HEK293T (cell line): ENCODE data around the gene MTMR3.

Experiments used
- CTCF ChIA-PET: fragments of 350-600 bp; formaldehyde crosslinking; extraction: SDS; loops from one replicate; lab custom pipeline; 2021; ENCODE audit warnings: antibody characterized with exemption, inconsistent platforms; lab: Yijun Ruan, JAX
- POLR2A ChIA-PET: fragments of 350-600 bp; formaldehyde crosslinking; extraction: SDS; loops from one replicate; lab custom pipeline; 2020; ENCODE audit warnings: antibody characterized with exemption, inconsistent platforms; lab: Yijun Ruan, JAX
- DNase-seq: peaks from one replicate; pipeline ENCODE4 v3.0.0; 2012; ENCODE audit warnings: mixed read lengths; ENCODE audit errors: extremely low spot score
- ARNT ChIP-seq: fragments of 450-650 bp; IDR thresholded peaks from 2 replicates; pipeline ENCODE4 v1.6.1; 2017; ENCODE audit warnings: mild to moderate bottlenecking
- BHLHE40 ChIP-seq: fragments of 450-650 bp; IDR thresholded peaks from 2 replicates; pipeline ENCODE4 v1.6.1; 2016; ENCODE audit warnings: mild to moderate bottlenecking, moderate library complexity, borderline replicate concordance
- CTBP1 ChIP-seq: fragments of 450-650 bp; IDR thresholded peaks from 2 replicates; pipeline ENCODE4 v1.6.1; 2016; ENCODE audit warnings: borderline replicate concordance
- ELF4 ChIP-seq: fragments of 450-650 bp; IDR thresholded peaks from 2 replicates; pipeline ENCODE4 v1.6.1; 2017; ENCODE audit warnings: antibody characterized with exemption
- FOXA1 ChIP-seq: fragments of 450-650 bp; IDR thresholded peaks from 2 replicates; pipeline ENCODE4 v1.6.1; 2016; ENCODE audit warnings: mild to moderate bottlenecking
- FOXK2 ChIP-seq: fragments of 450-650 bp; IDR thresholded peaks from 2 replicates; pipeline ENCODE4 v1.6.1; 2016; ENCODE audit warnings: mild to moderate bottlenecking
- FOXM1 ChIP-seq: fragments of 450-650 bp; IDR thresholded peaks from 2 replicates; pipeline ENCODE4 v1.6.1; 2017; ENCODE audit warnings: mild to moderate bottlenecking, borderline replicate concordance
- HDGF ChIP-seq: fragments of 450-650 bp; IDR thresholded peaks from 2 replicates; pipeline ENCODE4 v1.6.1; 2017; ENCODE audit warnings: antibody characterized with exemption, borderline replicate concordance
- L3MBTL2 ChIP-seq: fragments of 450-650 bp; conservative IDR thresholded peaks from 2 replicates; pipeline ENCODE4 v1.6.1; 2016; ENCODE audit warnings: mild to moderate bottlenecking
- LEF1 ChIP-seq: fragments of 450-650 bp; IDR thresholded peaks from 2 replicates; pipeline ENCODE4 v1.6.1; 2017; ENCODE audit warnings: mild to moderate bottlenecking, borderline replicate concordance
- NFRKB ChIP-seq: fragments of 450-650 bp; IDR thresholded peaks from 2 replicates; pipeline ENCODE4 v1.6.1; 2016; ENCODE audit warnings: mild to moderate bottlenecking, moderate library complexity
- PKNOX1 ChIP-seq: fragments of 450-650 bp; IDR thresholded peaks from 2 replicates; pipeline ENCODE4 v1.6.1; 2016
- SP1 ChIP-seq: fragments of 450-650 bp; IDR thresholded peaks from 2 replicates; pipeline ENCODE4 v1.6.1; 2017
- SUZ12 ChIP-seq: fragments of 450-650 bp; IDR thresholded peaks from 2 replicates; pipeline ENCODE4 v1.6.1; 2016; ENCODE audit warnings: mild to moderate bottlenecking
- TARDBP ChIP-seq: fragments of 450-650 bp; IDR thresholded peaks from 2 replicates; pipeline ENCODE4 v1.6.1; 2016
- ZNF384 ChIP-seq: fragments of 450-650 bp; IDR thresholded peaks from 2 replicates; pipeline ENCODE4 v1.6.1; 2016

The MTMR3 gene

GRCh38 chr22:30013201-30013600, 130.2 kb downstream of the MTMR3 start:
- ChIA-PET POLR2A (no interaction called here), CTCF (interaction anchor here (1.2 kb wide), 1 partner anchor 75 kb away, joined by 3 read pairs; no protein-coding TSS in a partner anchor)
- DNase-seq, result no peak
- TF ChIP-seq PKNOX1 (no peak), FOXK2 (no peak), HDGF (no peak), FOXA1 (no peak), FOXM1 (no peak), CTBP1 (no peak)

- no peak for DNase-seq
- TF ChIP-seq L3MBTL2, result no peak
- TF ChIP-seq FOXA1, result no peak
- ChIA-PET POLR2A (no interaction called here), CTCF (interaction anchor here (1.0 kb wide), 1 partner anchor 10 kb away, joined by 3 read pairs; no protein-coding TSS in a partner anchor)
These were observed 131.3 kb downstream of the MTMR3 start for GRCh38 chr22:30014244-30014643.

- ChIA-PET POLR2A (no interaction called here), CTCF (interaction anchor here (1.0 kb wide), 1 partner anchor 326 kb away, joined by 3 read pairs; no protein-coding TSS in a partner anchor)
- no peak for TF ChIP-seq FOXM1
- TF ChIP-seq TARDBP, result no peak
- no peak for DNase-seq
These were observed 132.3 kb downstream of the MTMR3 start for GRCh38 chr22:30015229-30015797.

GRCh38 chr22:30015846-30016245, 132.9 kb downstream of the MTMR3 start:
- no peak for DNase-seq
- ChIA-PET CTCF (interaction anchor here (1.0 to 1.4 kb wide), 2 partner anchors 11 to 326 kb away, joined by 3 read pairs; no protein-coding TSS in a partner anchor), POLR2A (no interaction called here)
- TF ChIP-seq SP1 (no peak), FOXK2 (no peak), ARNT (no peak), ZNF384 (no peak), L3MBTL2 (no peak), TARDBP (no peak), FOXM1 (no peak), HDGF (no peak), BHLHE40 (no peak), PKNOX1 (no peak), ELF4 (no peak), SUZ12 (no peak)

- ChIA-PET POLR2A (no interaction called here), CTCF (interaction anchor here (1.4 kb wide), 1 partner anchor 11 kb away, joined by 3 read pairs; no protein-coding TSS in a partner anchor)
- TF ChIP-seq ZNF384 (no peak), SP1 (no peak), CTBP1 (no peak), FOXK2 (no peak), BHLHE40 (no peak), FOXA1 (no peak), L3MBTL2 (no peak), FOXM1 (no peak), ELF4 (no peak), TARDBP (no peak), NFRKB (no peak), PKNOX1 (no peak), LEF1 (no peak), ARNT (no peak), SUZ12 (no peak)
- DNase-seq, result no peak
These were observed 133.6 kb downstream of the MTMR3 start for GRCh38 chr22:30016596-30016995.

GRCh38 chr22:30017375-30018223, 134.6 kb downstream of the MTMR3 start:
- ChIA-PET CTCF (interaction anchor here (1.4 kb wide), 1 partner anchor 12 kb away, joined by 3 read pairs; no protein-coding TSS in a partner anchor), POLR2A (no interaction called here)
- no peak for DNase-seq

More at GRCh38 chr22:30017375-30018223, 134.6 kb downstream of the MTMR3 start:
- no peak for TF ChIP-seq FOXM1
- no peak for TF ChIP-seq SUZ12
- no peak for TF ChIP-seq CTBP1
- no peak for TF ChIP-seq ELF4
- no peak for TF ChIP-seq SP1
- no peak for TF ChIP-seq ZNF384
- TF ChIP-seq L3MBTL2, result no peak
- TF ChIP-seq LEF1, result no peak
- TF ChIP-seq HDGF, result no peak
- TF ChIP-seq PKNOX1, result no peak
